Measurements from ENCODE around the gene RNASEH2C.

GRCh38 chr11:65741185-65741584 is 20.6 kb upstream of the RNASEH2C start:
- TF ChIP-seq CTCF (conservative IDR thresholded peaks at IDR 0.05; ENCODE audit: low read depth, low read length) (no peak), EZH2 (IDR thresholded peaks at IDR 0.05; ENCODE audit: borderline replicate concordance, low read depth, low read length, poor library complexity, severe bottlenecking) (no peak)

All from A673 (cell line).